ENCODE data around the gene PTPRM. TPM values are rescaled to one million over a fixed set of nuclear protein-coding genes. Genes with fewer than 3 reads are reported as not detected.

PTPRM gene
- total RNA-seq, 1 experiment from 2014 or later = 14.5 TPM

- BruUV-seq (replicated peaks) = no TSS peak
- no peak for ATAC-seq
Observed at GRCh38 chr18:7857562-7857961, 290.4 kb downstream of the PTPRM start.

GRCh38 chr18:7859122-7859521 lies 292.0 kb downstream of the PTPRM start:
- 0 out of 6 replicates have a peak, but pooled peaks of 1 of the 3 experiments have one; percentile 7 for TF ChIP-seq CTCF (IDR thresholded peaks at IDR 0.05 in 2 of 3, conservative IDR thresholded peaks at IDR 0.05 in 1 of 3; ENCODE audit: borderline replicate concordance in 1 of 3, insufficient read depth in 1 of 3, low read depth in 2 of 3, low read length in 2 of 3)
- TF ChIP-seq EGR1 (IDR thresholded peaks at IDR 0.05; ENCODE audit: low read depth) = no peak
- TF ChIP-seq ATF3 (IDR thresholded peaks at IDR 0.05) = no peak
- ATAC-seq (no peak), DNase-seq (ENCODE audit: low read depth, low spot score) (no peak)
- H3K27me3 ChIP-seq (ENCODE audit: insufficient read depth, low read length) = no peaks in the 10 kb centered on the region
- ChIA-PET CTCF (no interaction called here), POLR2A (no interaction called here), RAD21 (ENCODE audit: low non-redundant PET in 1 of 2, low total read pairs in 2 of 2, uncharacterized antibody in 2 of 2, unreplicated experiment in 2 of 2) (no interaction called here)
- no TSS peak for BruUV-seq (replicated peaks)
- H3K4me3 ChIP-seq (replicated peaks in 1 of 2; ENCODE audit: low read depth in 1 of 2, low read length in 2 of 2) = no peak overlapping the region
- H3K4me1 ChIP-seq (ENCODE audit: control insufficient read depth in 1 of 2, insufficient read depth in 2 of 2, low read length in 2 of 2) = peaks cover 0 to 9% of the 10 kb centered on the region in 2 experiments; a peak in 2 of 4 replicates
- H3K36me3 ChIP-seq (ENCODE audit: control insufficient read depth in 1 of 2, insufficient read depth in 2 of 2, low read length in 2 of 2) = no peaks in the 10 kb centered on the region
- intact Hi-C loops (cut with micrococcal nuclease) = no loop called here
- no peak overlapping the region for H3K9ac ChIP-seq (ENCODE audit: low read length)
- H3K9me3 ChIP-seq (ENCODE audit: control insufficient read depth in 1 of 2, insufficient read depth in 1 of 2, low read depth in 1 of 2, low read length in 2 of 2) = no peaks in the 10 kb centered on the region
- no peak overlapping the region for H3K27ac ChIP-seq (ENCODE audit: low read depth, low read length)
- H3K79me2 ChIP-seq (ENCODE audit: insufficient read depth, low read length) = no peaks in the 10 kb centered on the region
- no peaks in the 10 kb centered on the region for H3K9me2 ChIP-seq (ENCODE audit: insufficient read depth)
- H3K4me2 ChIP-seq (ENCODE audit: low read length) = no peak overlapping the region
- no peaks in the 10 kb centered on the region for H4K20me1 ChIP-seq (ENCODE audit: insufficient read depth)
- no peak overlapping the region for H2AFZ ChIP-seq (ENCODE audit: low read depth, low read length, poor library complexity, severe bottlenecking)

More at GRCh38 chr18:7857562-7857961, 290.4 kb downstream of the PTPRM start:
- Histone ChIP-seq H3K9me2 (ENCODE audit: insufficient read depth) (no peaks in the 10 kb centered on the region), H3K27me3 (ENCODE audit: insufficient read depth, low read length) (no peaks in the 10 kb centered on the region), H3K9ac (ENCODE audit: low read length) (no peak overlapping the region), H3K27ac (ENCODE audit: low read depth, low read length) (no peak overlapping the region), H3K4me3 (replicated peaks in 1 of 2; ENCODE audit: low read depth in 1 of 2, low read length in 2 of 2) (no peak overlapping the region), H3K9me3 (ENCODE audit: control insufficient read depth in 1 of 2, insufficient read depth in 1 of 2, low read depth in 1 of 2, low read length in 2 of 2) (no peaks in the 10 kb centered on the region), H3K4me2 (ENCODE audit: low read length) (no peak overlapping the region), H3K36me3 (ENCODE audit: control insufficient read depth in 1 of 2, insufficient read depth in 2 of 2, low read length in 2 of 2) (no peaks in the 10 kb centered on the region), H2AFZ (ENCODE audit: low read depth, low read length, poor library complexity, severe bottlenecking) (no peak overlapping the region), H3K4me1 (ENCODE audit: control insufficient read depth in 1 of 2, insufficient read depth in 2 of 2, low read length in 2 of 2) (peaks cover 0 to 9% of the 10 kb centered on the region in 2 experiments; a peak in 2 of 4 replicates), H4K20me1 (ENCODE audit: insufficient read depth) (no peaks in the 10 kb centered on the region), H3K79me2 (ENCODE audit: insufficient read depth, low read length) (no peaks in the 10 kb centered on the region)
- CTCF ChIA-PET = interaction anchor here (1.3 kb wide), 1 partner anchor 68 kb away, joined by 3 read pairs; no protein-coding TSS in a partner anchor
- POLR2A ChIA-PET = no interaction called here
- no peak for DNase-seq (ENCODE audit: low read depth, low spot score)
- intact Hi-C loops (cut with micrococcal nuclease) = no loop called here
- RAD21 ChIA-PET (ENCODE audit: low non-redundant PET in 1 of 2, low total read pairs in 2 of 2, uncharacterized antibody in 2 of 2, unreplicated experiment in 2 of 2) = no interaction called here
- TF ChIP-seq EGR1 (IDR thresholded peaks at IDR 0.05; ENCODE audit: low read depth) (no peak), EZH2 (IDR thresholded peaks at IDR 0.05) (no peak), RAD21 (IDR thresholded peaks at IDR 0.05; ENCODE audit: low read depth) (no peak), CTCF (IDR thresholded peaks at IDR 0.05 in 2 of 3, conservative IDR thresholded peaks at IDR 0.05 in 1 of 3; ENCODE audit: borderline replicate concordance in 1 of 3, insufficient read depth in 1 of 3, low read depth in 2 of 3, low read length in 2 of 3) (no peak), ZFX (IDR thresholded peaks at IDR 0.05) (no peak)

Data from HCT116 (cell line).